HG03565 (cell line): Measurements from ENCODE around the gene CPA3.
A peak's percentile ranks its signal among the peaks of the same experiment; 100 is the strongest.

Experiments
- ATAC-seq: cut with Tn5 transposase; IDR thresholded peaks from one replicate; pipeline ENCODE4 v1.9.1; 2021; ENCODE audit warnings: mild to moderate bottlenecking, moderate library complexity; ENCODE audit not compliant: unreplicated experiment

CPA3 gene, protein sequence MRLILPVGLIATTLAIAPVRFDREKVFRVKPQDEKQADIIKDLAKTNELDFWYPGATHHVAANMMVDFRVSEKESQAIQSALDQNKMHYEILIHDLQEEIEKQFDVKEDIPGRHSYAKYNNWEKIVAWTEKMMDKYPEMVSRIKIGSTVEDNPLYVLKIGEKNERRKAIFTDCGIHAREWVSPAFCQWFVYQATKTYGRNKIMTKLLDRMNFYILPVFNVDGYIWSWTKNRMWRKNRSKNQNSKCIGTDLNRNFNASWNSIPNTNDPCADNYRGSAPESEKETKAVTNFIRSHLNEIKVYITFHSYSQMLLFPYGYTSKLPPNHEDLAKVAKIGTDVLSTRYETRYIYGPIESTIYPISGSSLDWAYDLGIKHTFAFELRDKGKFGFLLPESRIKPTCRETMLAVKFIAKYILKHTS

DNA sequence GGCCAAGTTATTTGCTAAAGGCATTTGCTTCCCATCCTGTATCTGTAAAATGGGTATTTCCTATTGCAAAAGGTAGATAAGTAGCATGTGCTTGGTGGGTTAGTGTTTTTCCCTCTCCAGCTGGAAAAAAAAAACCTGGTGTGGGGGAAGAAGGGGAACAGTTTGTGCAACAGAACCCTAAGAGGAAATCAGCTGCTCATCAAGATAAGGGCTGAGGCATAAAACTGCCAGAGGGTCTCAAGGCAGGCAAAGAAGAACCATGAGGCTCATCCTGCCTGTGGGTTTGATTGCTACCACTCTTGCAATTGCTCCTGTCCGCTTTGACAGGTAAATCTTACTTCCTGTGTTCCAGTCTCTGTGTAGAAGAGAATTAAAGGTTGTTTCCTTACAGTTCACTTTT is at the start of gene CPA3:
Gene CPA3, plus strand, starts transcription at position 248 of the 400 bp plus-strand sequence. Its CDS starts 12 bp downstream, at position 260.
- no peak for ATAC-seq

DNA sequence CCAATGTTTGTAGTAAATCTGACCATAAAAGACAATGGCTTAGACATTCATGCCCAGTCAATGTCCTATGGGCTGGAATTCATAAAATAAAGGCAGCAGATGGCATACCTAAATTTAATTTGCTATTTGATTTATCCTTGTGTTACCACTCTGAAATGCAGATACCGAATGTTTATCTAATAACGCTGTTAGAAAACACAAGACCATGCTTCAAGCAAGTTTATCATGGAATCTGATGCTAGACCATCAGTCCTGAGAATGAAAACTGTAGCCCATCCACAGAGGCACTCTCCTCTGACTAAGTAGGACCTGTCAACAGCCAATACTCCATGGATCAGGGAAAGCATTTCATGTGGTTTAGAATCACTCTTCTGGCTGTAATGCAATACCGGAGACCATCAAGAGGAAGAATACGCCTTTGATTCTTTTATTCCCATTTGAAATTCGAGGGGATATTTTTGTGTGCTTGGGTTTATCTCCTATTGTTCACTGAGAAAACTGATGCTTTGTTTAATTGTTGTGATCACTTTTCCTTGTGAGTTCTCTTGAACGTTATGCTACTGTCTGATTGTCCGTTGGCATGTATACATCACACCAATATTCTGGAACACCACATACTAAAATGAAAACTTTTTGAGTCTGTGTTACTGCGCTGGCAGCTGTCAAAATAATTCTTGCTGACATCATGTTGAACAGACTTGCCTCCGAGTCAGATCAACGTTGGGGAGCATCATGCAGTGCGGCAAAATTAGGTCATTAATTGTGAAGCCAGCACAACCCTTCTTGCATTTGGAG is 49.6 kb upstream of the CPA3 start:
- ATAC-seq, result no peak

DNA sequence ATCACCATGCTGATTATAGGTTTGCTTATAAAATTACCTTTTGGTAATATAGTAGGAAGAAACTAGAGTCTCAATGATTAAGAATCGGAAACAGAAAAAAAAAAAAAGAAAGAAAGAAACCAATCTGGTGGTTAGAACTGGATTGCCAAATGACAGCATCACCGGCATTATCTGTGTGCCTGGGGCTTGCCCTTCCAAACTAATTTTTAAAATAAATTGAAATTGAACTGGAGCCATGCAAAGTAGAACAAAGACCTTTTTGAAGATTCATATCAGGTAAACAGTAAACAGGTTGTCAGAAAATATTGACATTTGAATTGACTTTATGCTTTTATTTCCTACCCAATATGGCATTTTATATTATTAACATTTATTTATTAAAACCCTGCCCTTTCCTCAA is 48.7 kb upstream of the CPA3 start:
- ATAC-seq, result no peak

DNA sequence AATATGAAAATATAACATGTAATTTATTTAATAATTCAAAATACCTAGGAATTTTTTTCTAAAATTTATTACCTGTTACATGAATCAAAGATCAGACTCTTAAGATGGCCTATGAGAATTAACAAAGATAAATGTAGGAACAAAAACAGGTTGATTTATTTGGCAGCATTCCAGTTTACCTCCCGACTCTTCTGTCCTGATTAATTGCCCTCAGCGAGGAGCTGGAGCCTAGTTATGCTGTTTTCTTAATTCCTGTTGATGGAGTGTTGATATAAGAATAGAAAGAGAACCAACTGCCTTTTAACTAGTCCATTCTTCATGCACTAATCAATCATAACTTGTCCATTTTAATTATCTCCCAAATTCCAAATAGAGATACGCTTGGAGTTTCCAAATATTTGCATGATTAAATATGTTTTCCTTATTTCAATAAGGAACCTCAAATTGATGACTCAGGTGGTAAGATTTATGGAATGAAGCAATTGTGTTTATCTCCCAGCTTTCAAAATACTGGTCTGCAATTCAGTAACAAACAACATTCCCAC is 48.0 kb upstream of the CPA3 start:
- ATAC-seq, result no peak

DNA sequence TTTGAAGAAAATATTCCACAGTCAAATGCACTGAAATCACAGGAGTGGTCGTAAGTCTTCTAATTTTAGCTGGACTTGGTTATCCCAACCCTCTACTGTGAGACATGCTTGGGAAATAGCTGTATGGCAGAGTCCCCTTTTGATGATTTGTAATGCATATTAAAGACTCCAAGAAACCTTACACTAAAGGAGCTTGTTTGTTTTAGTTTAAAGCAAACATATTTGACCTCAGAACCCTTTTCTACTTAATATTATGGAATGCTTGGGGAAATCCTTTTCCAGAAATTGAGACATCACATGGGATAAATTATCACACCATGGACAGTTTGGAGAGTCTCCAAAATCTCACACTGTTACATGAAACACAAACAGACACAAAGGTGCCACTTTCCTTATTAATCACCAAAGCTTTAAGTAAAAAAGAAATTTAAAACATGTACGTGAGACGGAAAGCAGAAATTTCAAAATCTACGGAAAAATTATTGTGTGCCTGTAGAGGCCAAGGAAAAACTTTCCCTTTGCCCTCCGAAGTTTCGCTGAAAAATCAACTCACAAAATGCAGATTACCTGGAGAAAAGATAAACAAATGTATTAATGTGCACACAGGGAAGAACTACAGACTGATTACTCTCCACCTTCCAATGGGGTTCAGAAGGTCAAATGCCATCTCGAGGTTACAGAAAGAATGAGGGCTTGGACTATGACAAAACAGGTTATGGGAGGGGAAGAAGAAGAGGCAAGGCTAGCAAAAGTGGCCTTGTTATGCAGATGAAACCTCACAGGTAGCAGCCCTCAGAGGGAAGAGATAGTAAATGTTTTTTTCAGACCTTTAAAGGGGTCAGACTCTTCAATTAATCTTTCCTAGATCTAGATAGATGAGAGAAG is 44.5 kb upstream of the CPA3 start:
- no peak for ATAC-seq

DNA sequence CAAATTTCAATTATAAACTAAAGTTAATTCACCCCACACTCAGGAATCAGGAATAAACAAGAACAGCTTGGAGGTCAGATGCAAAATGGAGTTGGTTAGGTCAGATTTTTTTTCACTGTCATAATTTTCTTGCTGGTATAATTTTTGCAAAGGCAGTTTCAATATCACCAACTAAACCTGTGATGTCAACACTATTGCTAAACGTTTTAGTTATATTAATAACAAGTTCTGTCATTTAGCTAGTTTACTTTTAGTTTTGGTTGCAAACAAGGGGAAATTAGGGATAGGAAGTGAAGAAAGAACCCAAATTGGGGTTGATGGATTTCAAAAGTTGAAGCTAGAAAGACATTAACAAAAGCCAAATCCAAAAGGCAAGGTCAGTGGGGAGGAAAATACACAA is 42.1 kb upstream of the CPA3 start:
- ATAC-seq, result no peak

DNA sequence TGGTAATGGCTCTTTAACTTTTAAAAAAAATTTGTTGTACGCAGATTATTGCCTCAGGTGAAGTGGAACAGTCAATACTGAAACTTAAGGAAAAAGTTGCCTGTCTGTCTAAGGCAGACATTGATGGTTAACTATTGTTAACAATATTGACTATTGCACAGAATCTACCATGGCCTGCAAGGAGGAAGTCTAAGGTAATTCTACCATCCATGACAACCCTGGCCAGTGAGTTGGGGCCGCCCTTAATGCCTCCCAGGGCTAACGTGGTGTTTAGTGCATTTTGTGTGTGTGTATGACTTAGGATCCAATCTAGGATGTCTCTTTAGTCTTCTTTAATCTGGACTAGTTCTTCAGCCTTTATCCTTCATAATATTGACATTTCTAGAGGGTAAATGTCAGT is 39.6 kb upstream of the CPA3 start:
- no peak for ATAC-seq

DNA sequence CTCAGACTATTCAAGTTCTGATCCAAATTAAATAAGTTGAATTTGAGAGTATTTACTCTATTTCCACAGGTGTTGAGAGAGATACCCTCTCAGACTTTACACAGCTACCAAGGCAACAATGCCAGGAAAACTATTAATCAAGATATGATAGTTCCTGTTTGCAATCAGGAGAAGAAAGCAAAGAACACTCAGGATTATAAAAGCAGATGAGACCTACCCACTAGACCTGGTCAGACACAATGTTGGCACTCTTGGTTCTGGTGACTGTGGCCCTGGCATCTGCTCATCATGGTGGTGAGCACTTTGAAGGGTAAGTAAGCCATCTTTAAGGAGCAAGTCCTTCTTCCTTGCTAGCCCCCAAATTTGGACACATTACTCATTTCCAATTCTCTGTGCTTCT is 37.5 kb upstream of the CPA3 start, which contains the start of gene CPB1:
Gene CPB1, plus strand, starts transcription at position 227 of the 400 bp plus-strand sequence. Its CDS starts 13 bp downstream, at position 240.
- ATAC-seq, result no peak

DNA sequence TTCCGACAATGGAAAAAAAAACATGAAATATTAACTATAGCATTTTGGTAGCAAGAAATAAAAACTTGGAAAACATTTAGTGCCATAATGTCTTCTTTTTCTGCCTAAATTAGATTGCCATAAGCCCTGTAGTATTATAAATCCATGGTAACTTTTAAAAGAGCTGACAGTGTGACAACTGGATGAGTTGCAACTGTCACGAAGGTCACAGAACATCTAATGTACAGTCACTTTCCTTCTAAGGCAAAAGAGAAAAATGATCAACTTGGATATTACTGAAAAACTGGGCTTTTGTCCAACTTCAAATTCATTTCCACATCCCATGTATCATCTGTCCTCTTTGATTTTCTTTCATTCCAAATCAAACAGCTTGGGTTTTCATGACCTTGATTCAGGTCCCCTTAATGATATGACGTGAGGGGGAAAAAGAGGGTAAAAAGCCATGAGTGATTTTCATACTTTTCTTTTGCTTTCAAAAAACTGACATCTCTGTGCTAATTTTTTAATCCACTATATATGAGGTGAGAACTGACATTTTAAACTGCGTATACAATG is 36.9 kb upstream of the CPA3 start:
- ATAC-seq, result no peak

DNA sequence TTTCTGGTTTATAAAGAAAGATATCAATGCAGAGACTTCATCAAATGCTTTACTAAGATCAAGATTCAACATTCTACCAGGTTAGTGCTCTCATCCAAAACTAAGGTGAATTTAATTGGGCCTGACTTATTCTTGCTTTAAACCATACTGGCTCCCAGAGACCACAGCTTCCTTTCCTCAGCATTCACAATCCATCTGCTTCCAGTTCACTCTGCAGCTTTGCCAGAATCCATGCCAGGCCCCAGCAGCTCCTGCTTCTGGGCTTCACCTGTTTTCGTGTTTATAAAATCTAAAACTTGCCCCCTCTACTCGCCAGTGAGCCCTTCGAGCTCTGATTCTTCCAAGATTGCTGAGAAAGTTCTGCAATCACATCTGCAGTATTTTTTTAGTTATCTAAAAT is 35.2 kb upstream of the CPA3 start:
- ATAC-seq, result no peak

DNA sequence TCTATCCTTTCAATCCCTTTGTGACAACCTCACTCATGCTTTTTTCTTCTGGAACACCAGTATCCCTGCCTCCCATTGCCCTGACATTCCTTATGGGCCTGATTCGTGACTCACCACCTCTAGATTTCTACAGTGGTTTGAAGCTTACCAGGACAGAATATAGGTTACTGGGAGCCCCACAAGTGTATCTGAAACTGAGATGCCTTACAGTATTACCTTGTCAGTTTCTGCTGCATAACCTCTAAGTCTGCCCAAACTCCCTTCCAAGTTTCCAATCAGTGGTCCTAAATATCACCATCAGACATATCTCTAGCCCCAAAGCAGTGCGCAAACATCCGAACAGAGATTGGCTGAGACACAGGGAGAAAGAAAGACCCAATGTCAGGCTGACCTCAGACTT is 31.9 kb upstream of the CPA3 start:
- ATAC-seq, result no peak

DNA sequence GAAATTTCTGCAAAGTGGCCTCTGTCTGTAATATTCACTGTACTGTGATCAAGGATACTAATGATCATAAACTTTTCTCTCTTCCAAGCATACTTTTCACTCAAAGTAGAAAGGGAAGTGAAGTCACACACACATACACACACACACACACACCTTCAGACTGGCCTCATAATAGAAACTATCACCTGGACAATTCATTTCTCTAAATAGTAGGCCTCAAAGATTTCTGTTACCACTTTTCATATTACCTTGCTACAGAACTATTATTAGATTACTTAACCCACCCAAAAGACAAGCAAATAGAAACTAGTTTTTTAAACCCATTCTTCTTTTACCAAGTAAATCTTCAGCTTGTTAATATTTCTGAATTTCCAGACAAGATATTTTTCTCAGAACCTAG is 25.3 kb upstream of the CPA3 start:
- ATAC-seq, result peak; percentile 66

DNA sequence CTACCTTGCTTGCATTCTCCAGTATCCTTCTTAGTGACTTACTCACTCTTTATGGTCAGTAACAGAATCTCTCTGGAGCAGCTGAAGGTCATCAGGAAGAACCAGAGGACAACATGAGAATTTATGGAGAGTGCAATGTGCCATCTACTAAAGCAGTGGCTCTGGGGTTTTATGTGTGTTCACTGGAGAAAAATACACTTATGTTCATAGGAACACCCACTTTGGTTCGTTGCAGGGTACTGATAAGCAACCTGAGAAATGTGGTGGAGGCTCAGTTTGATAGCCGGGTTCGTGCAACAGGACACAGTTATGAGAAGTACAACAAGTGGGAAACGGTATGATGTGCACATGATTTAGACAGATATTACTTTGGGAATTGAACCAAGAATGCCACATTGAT is 24.6 kb upstream of the CPA3 start:
- ATAC-seq, result no peak

DNA sequence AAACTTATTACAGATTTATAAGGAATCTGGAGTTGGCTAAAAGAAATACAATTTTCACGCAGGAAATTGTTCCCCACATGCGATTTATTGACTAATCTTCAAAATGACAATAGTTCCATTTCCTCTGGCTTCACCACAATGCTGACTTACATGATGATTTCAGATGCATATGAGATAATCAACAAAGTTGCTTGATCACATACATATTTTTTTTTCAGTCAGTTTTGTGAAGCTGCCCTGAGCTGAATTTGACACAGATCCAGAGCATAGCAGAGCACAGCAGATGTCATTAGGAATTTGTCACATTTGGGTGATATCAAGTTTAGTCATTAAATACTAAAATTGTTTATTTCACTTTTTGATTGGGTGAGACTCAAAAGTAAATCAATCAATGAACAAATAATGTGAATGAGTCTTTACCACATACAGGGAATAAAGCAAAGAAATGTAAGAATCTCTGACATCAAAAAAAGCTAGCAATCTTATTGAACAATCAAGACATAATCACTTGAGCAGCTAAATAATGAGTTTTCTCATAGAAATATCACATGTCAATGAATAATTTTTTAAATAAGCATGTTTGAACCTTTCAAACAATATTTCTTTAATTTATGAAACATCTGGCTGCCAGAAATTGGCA is 19.2 kb upstream of the CPA3 start:
- ATAC-seq, result no peak

DNA sequence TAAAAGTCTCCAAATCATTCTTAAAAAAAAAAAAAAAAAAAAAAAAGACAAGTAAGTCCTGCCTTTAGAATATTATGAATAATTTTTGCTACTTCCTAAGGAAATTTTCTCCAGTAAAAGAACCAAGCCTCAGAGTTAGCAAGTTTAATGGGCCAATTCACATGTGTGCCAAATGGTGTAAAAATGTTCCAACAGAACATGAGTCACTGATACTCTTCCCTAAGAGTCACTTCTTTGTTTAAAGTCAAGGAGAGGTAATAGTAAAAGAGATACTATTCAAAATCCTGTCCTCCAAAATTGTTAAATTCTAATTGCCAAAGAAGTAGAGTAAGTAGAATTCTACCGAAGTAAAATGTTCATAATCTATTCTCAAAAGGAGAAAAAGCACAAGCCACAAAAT is 17.7 kb upstream of the CPA3 start:
- ATAC-seq, result no peak

DNA sequence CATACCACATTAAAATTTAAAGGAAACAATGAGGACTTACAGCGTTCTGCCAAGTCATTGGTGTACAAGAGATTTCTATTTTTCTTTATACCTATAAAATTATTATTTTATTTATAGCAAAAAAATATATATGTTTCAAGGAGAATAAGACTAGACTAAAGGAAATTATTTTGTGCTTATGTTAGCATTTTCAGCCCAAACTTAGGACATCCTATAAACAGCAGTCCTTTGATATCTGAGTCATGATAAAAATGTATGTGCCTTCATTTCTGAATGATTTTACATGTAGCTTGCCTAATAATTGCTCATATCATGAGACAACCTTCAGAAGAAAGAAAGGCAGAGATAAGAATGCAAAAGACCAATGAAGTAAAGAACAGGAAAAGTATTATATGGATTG is 16.7 kb upstream of the CPA3 start:
- ATAC-seq, result no peak

DNA sequence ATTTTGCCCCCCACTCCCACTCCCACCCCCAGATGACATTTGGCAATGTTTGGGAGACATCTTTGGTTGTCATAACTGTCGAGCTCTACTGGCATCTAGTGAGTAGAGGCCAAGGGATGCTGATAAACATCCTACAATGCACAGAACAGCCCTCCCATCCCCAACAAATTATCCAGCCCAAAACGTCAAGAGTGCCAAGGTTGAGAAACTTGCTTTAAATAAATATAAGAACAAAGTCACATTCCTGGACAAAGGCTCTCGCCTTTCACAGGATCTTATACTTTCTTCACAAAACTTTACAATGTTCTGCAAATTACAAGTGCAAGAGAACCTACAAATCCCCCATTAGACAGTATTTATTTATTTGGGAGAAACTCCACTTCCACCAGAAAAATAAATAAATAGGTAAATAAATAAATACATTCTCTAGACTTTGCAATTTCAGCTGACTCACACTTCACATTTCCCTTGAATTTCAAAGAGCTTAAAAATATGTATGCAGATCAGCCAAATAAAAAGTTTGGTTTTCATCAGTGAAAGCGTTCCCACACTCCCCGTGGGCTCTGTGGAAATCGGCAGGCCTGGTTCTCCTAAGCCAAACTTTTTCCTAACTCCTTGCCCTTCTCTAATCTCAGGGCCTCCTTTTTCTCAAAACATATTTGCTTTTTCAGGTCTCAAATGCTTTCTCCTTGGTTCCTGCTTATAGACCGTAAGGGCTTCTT is 12.7 kb upstream of the CPA3 start:
- ATAC-seq, result no peak

DNA sequence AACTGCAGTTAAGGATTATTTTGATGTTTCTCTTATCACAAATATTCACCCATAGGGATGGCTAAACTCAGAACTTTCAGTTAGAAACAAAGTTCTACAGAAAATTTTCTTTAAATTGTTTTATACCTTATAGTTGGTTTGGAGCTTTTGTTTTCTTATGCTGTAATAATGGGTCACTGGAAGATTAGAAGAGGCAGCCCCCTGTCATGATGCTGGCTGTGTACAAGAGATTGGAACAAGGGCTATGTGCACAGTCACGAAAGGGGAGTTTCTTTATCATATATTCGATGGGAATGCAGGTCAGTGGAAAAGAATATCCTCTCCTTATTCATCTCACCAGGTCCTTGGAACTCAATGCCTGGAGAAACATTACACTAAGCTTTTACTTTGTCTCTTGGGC is 12.0 kb upstream of the CPA3 start:
- no peak for ATAC-seq

DNA sequence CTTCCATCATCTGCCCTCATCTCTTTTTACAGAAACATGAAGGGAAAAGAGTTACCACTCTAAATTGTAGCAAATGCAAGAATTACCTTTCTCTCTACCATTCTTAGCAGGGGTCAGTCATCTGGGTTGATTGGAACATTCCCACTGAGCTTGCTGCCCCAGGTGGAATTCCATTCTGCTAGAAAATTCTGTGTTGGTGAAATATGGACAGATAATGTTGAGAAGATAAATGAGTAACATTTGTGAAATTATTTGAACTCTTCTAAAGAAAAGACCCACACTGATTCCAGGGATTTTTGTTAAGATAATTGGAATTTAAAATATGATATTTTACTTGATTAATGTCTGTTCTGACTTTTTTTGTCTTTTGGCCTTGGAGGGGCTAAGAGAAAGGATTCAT is 11.0 kb upstream of the CPA3 start:
- ATAC-seq, result no peak
